H1 (cell line): ENCODE data around the gene ZNF143. TPM values are rescaled to one million over a fixed set of nuclear protein-coding genes. Genes with fewer than 3 reads are reported as not detected.

Experiments used
- CTCF ChIA-PET: fragments of 300-600 bp; sonication (Branson Sonifier 250); formaldehyde crosslinking; loops from one replicate; lab custom pipeline; 2021; ENCODE audit not compliant: partially characterized antibody; lab: Charles Lee
- POLR2A ChIA-PET: fragments of 300-600 bp; sonication (Branson Sonifier 250); formaldehyde crosslinking; loops from one replicate; lab custom pipeline; 2021; ENCODE audit warnings: inconsistent platforms; ENCODE audit not compliant: partially characterized antibody; lab: Charles Lee
- DNase-seq, 2 experiments: peaks; one replicate each; pipeline versions ENCODE4 v3.0.0 to v3.0.0-alpha.2; 2010 to 2022; ENCODE audit warnings: low spot score in 2 of 2, low read depth in 1 of 2, mixed read lengths in 1 of 2
- FAIRE-seq: peaks from 2 replicates; lab custom pipeline; 2011; peaks lifted over from hg19 to GRCh38; lab: Jason Lieb, UNC
- H2AFZ ChIP-seq: 2 replicates; pipeline ENCODE4 v1.8.1; 2012; ENCODE audit warnings: low read length, inconsistent platforms
- H2AK5ac ChIP-seq: 2 replicates; pipeline ENCODE4 v1.6.1; 2013; ENCODE audit warnings: low read depth, low read length
- H2BK120ac ChIP-seq: replicated peaks from 2 replicates; pipeline ENCODE3; 2013; ENCODE audit warnings: low read depth, low read length, inconsistent platforms
- H2BK12ac ChIP-seq: 2 replicates; pipeline ENCODE4 v1.6.1; 2013; ENCODE audit warnings: low read depth, low read length
- H2BK15ac ChIP-seq: 2 replicates; pipeline ENCODE4 v1.6.1; 2013; ENCODE audit warnings: low read length
- H2BK20ac ChIP-seq: 2 replicates; pipeline ENCODE4 v1.6.1; 2013; ENCODE audit warnings: low read length
- H2BK5ac ChIP-seq: 2 replicates; pipeline ENCODE4 v1.6.1; 2013; ENCODE audit warnings: low read depth, low read length
- H3K14ac ChIP-seq: 2 replicates; pipeline ENCODE4 v1.6.1; 2013; ENCODE audit warnings: inconsistent platforms; ENCODE audit not compliant: insufficient read length
- H3K18ac ChIP-seq: 2 replicates; pipeline ENCODE4 v1.6.1; 2013; ENCODE audit warnings: low read length; ENCODE audit errors: extremely low read depth
- H3K23ac ChIP-seq: 2 replicates; pipeline ENCODE4 v1.6.1; 2013; ENCODE audit warnings: inconsistent platforms; ENCODE audit not compliant: insufficient read length
- H3K23me2 ChIP-seq: 2 replicates; pipeline ENCODE4 v1.6.1; 2013; ENCODE audit warnings: low read depth, low read length
- H3K27ac ChIP-seq: 2 replicates; pipeline ENCODE4 v1.6.1; 2011; ENCODE audit warnings: low read depth, low read length, inconsistent platforms
- H3K27me3 ChIP-seq, 4 experiments: replicated peaks in 1 of 4; 1 replicate in 1 of 4; 2 replicates in 3 of 4; pipeline versions ENCODE4 v1.6.1 to v1.8.1; 2011 to 2013; ENCODE audit warnings: low read length in 3 of 4, mild to moderate bottlenecking in 3 of 4, inconsistent platforms in 2 of 4, mixed read lengths in 2 of 4, moderate library complexity in 1 of 4; ENCODE audit not compliant: control insufficient read depth in 3 of 4, insufficient read depth in 3 of 4; ENCODE audit errors: extremely low read depth in 1 of 4
- H3K36me3 ChIP-seq, 4 experiments: 2 replicates each; pipeline versions ENCODE4 v1.6.1 to v1.8.1; 2011 to 2013; ENCODE audit warnings: mild to moderate bottlenecking in 4 of 4, low read length in 3 of 4, moderate library complexity in 2 of 4, control low read depth in 1 of 4, inconsistent platforms in 1 of 4; ENCODE audit not compliant: insufficient read depth in 4 of 4, control insufficient read depth in 2 of 4
- H3K4ac ChIP-seq: replicated peaks from 2 replicates; pipeline ENCODE3; 2013; ENCODE audit warnings: low read length, low read depth, mixed read lengths, inconsistent platforms; ENCODE audit not compliant: insufficient read length
- H3K4me1 ChIP-seq, 4 experiments: replicated peaks in 1 of 4; 1 replicate in 1 of 4; 2 replicates in 3 of 4; pipeline versions ENCODE4 v1.6.1 to v1.8.1; 2011 to 2013; ENCODE audit warnings: low read length in 3 of 4, inconsistent platforms in 2 of 4, mixed read lengths in 1 of 4; ENCODE audit not compliant: insufficient read depth in 4 of 4, control insufficient read depth in 3 of 4
- H3K4me2 ChIP-seq, 2 experiments: 2 replicates each; pipeline versions ENCODE4 v1.6.1 to v1.8.1; 2011 to 2013; ENCODE audit warnings: low read depth in 2 of 2, low read length in 2 of 2, control low read depth in 1 of 2, inconsistent platforms in 1 of 2, mild to moderate bottlenecking in 1 of 2; ENCODE audit not compliant: insufficient read depth in 1 of 2
- H3K4me3 ChIP-seq, 4 experiments: fragments of 200-600, 300-600 bp in 1 of 4; sonication (generic), shearing (Covaris generic), sonication (Bioruptor Twin) in 1 of 4; 2 replicates each; pipeline versions ENCODE4 v1.5.1 to v1.8.1; 2011 to 2016; ENCODE audit warnings: low read length in 4 of 4, low read depth in 3 of 4, control low read depth in 2 of 4, inconsistent platforms in 2 of 4, mild to moderate bottlenecking in 2 of 4, mixed read lengths in 1 of 4, moderate library complexity in 1 of 4; ENCODE audit not compliant: insufficient read depth in 2 of 4; ENCODE audit errors: extremely low read depth in 1 of 4
- H3K56ac ChIP-seq: replicated peaks from 2 replicates; pipeline ENCODE3; 2013; ENCODE audit warnings: low read depth, mild to moderate bottlenecking, mixed read lengths, low read length, inconsistent platforms; ENCODE audit not compliant: insufficient read length
- H3K79me1 ChIP-seq: 2 replicates; pipeline ENCODE4 v1.6.1; 2013; ENCODE audit warnings: low read depth, low read length, control low read depth
- H3K79me2 ChIP-seq, 2 experiments: 2 replicates each; pipeline versions ENCODE4 v1.6.1 to v1.8.1; 2012 to 2013; ENCODE audit warnings: low read length in 2 of 2, mild to moderate bottlenecking in 2 of 2, inconsistent platforms in 1 of 2; ENCODE audit not compliant: insufficient read depth in 2 of 2, control insufficient read depth in 1 of 2
- H3K9ac ChIP-seq, 4 experiments: replicated peaks in 1 of 4; 1 replicate in 1 of 4; 2 replicates in 3 of 4; pipeline versions ENCODE4 v1.6.1 to v1.8.1; 2011 to 2013; ENCODE audit warnings: low read depth in 3 of 4, low read length in 3 of 4, control low read depth in 2 of 4, mild to moderate bottlenecking in 2 of 4, moderate library complexity in 2 of 4, inconsistent platforms in 1 of 4; ENCODE audit errors: extremely low read depth in 1 of 4
- H3K9me3 ChIP-seq, 2 experiments: 2 replicates each; pipeline versions ENCODE4 v1.6.1 to v1.8.1; 2012 to 2013; ENCODE audit warnings: mild to moderate bottlenecking in 2 of 2, moderate library complexity in 2 of 2, control low read depth in 1 of 2, inconsistent platforms in 1 of 2, low read depth in 1 of 2, low read length in 1 of 2, mixed read lengths in 1 of 2; ENCODE audit not compliant: insufficient read depth in 2 of 2
- H4K20me1 ChIP-seq, 2 experiments: replicated peaks in 1 of 2; 2 replicates each; pipeline versions ENCODE3 to v1.8.1; 2011 to 2013; ENCODE audit warnings: inconsistent platforms in 2 of 2, low read length in 2 of 2, mild to moderate bottlenecking in 1 of 2; ENCODE audit not compliant: insufficient read depth in 2 of 2, control insufficient read depth in 1 of 2
- H4K5ac ChIP-seq: 2 replicates; pipeline ENCODE4 v1.6.1; 2013; ENCODE audit warnings: low read length, low read depth, mixed read lengths, inconsistent platforms; ENCODE audit not compliant: insufficient read length
- H4K8ac ChIP-seq: 2 replicates; pipeline ENCODE4 v1.8.0; 2013; ENCODE audit warnings: mild to moderate bottlenecking, moderate library complexity, low read length, inconsistent platforms; ENCODE audit not compliant: insufficient read depth; ENCODE audit errors: extremely low read depth
- H4K91ac ChIP-seq: replicated peaks from 2 replicates; pipeline ENCODE3; 2013; ENCODE audit warnings: low read length, mixed read lengths, inconsistent platforms; ENCODE audit not compliant: insufficient read length
- BACH1 ChIP-seq: IDR thresholded peaks from 2 replicates; pipeline ENCODE4 v1.6.1; 2012; ENCODE audit warnings: low read length, improper control_type of control experiment
- CHD1 ChIP-seq: IDR thresholded peaks from 2 replicates; pipeline ENCODE4 v1.6.1; 2012; ENCODE audit warnings: low read depth, low read length, improper control_type of control experiment
- CREB1 ChIP-seq: IDR thresholded peaks from 2 replicates; pipeline ENCODE4 v1.6.1; 2012; ENCODE audit warnings: inconsistent platforms
- EGR1 ChIP-seq: IDR thresholded peaks from 2 replicates; pipeline ENCODE4 v1.6.1; 2011; ENCODE audit warnings: low read depth, low read length, borderline replicate concordance
- EP300 ChIP-seq, 2 experiments: IDR thresholded peaks; 1 replicate in 1 of 2; 2 replicates in 1 of 2; pipeline ENCODE4 v1.6.1; 2011 to 2012; ENCODE audit warnings: low read depth in 2 of 2, low read length in 2 of 2, mild to moderate bottlenecking in 2 of 2, borderline replicate concordance in 1 of 2, inconsistent platforms in 1 of 2, moderate library complexity in 1 of 2
- JUND ChIP-seq: IDR thresholded peaks from 2 replicates; pipeline ENCODE4 v1.6.1; 2011; ENCODE audit warnings: mild to moderate bottlenecking, improper control_type of control experiment, low read length
- RXRA ChIP-seq: IDR thresholded peaks from 2 replicates; pipeline ENCODE4 v1.6.1; 2011; ENCODE audit warnings: low read depth, mild to moderate bottlenecking, low read length, moderate library complexity; ENCODE audit not compliant: insufficient read depth
- SRF ChIP-seq: IDR thresholded peaks from 2 replicates; pipeline ENCODE4 v1.6.1; 2011; ENCODE audit warnings: mild to moderate bottlenecking, low read depth, low read length, moderate library complexity
- ZNF274 ChIP-seq: IDR thresholded peaks from 2 replicates; pipeline ENCODE4 v1.7.0; 2012; ENCODE audit warnings: low read length, borderline replicate concordance; ENCODE audit errors: extremely low read depth
- WGBS, 2 experiments: shearing (Covaris generic) in 1 of 2; methylation state at CpG; one replicate each; pipeline versions ENCODE4 v1.1.6 to v1.1.7; 2013 to 2015; ENCODE audit warnings: low lambda C conversion rate in 2 of 2, mixed read lengths in 2 of 2, inconsistent platforms in 1 of 2, low coverage in 1 of 2, missing lambda C conversion rate in 1 of 2; ENCODE audit not compliant: insufficient replicate concordance in 2 of 2, insufficient coverage in 1 of 2, insufficient read length in 1 of 2; ENCODE audit errors: extremely low coverage in 1 of 2, missing lambda C conversion rate in 1 of 2; 5-methylcytosine and 5-hydroxymethylcytosine counted together
- polyA plus RNA-seq, 7 experiments: library from polyadenylated mRNA; depleted of rRNA in 3 of 7; stranded (reverse) in 5 of 7; unstranded in 2 of 7; fragments of >200 nt in 5 of 7; fragments of 200-250 nt in 2 of 7; gene quantifications; 1 replicate in 5 of 7; 2 replicates in 1 of 7; 4 replicates in 1 of 7; pipeline versions ENCODE4 v1.2.1 to v1.2.3, GENCODE V29; 2011 to 2013; ENCODE audit warnings: missing spikeins in 2 of 7, mixed read lengths in 2 of 7
- total RNA-seq: library from RNA; stranded (reverse); fragmentation: NEBNext Ultra II Directional; extraction: Animal tissue kit (Norgen Biotek cat#: 25700); gene quantifications from 2 replicates; pipeline ENCODE4 v1.2.1, GENCODE V29; 2021

ZNF143 gene
- total and polyA plus RNA-seq, 2 of the 8 experiments (the other 6 are each of a cell fraction or from before 2014, with no cell fraction given), result 43.0 to 69.2 TPM

GRCh38 chr11:9479899-9480298 is 19.1 kb downstream of the ZNF143 start:
- Histone ChIP-seq H3K9me3 (no peaks in the 10 kb centered on the region), H3K4me2 (no peak overlapping the region), H3K14ac (no peak overlapping the region), H2BK12ac (no peak overlapping the region), H3K23ac (no peak overlapping the region), H4K20me1 (peaks cover 0 to 2% of the 10 kb centered on the region in 2 experiments), H3K27me3 (no peaks in the 10 kb centered on the region), H3K79me2 (no peaks in the 10 kb centered on the region), H3K4me3 (no peak overlapping the region), H2BK20ac (no peak overlapping the region), H3K4me1 (no peaks in the 10 kb centered on the region), H2BK15ac (no peak overlapping the region), H4K5ac (no peak overlapping the region), H3K36me3 (peaks cover 10 to 59% (median 32%) of the 10 kb centered on the region in 4 experiments), H3K56ac (no peak overlapping the region), H3K79me1 (no peaks in the 10 kb centered on the region), H2AK5ac (no peak overlapping the region), H3K23me2 (no peaks in the 10 kb centered on the region; the same call in 1 of the 2 replicates), H3K9ac (no peak overlapping the region), H3K27ac (no peak overlapping the region), H4K91ac (no peak overlapping the region), H4K8ac (no peak overlapping the region), H3K4ac (no peak overlapping the region), H2AFZ (no peak overlapping the region), H2BK120ac (no peak overlapping the region), H3K18ac (no peak overlapping the region), H2BK5ac (no peak overlapping the region)
- DNase-seq (no peak), FAIRE-seq (no peak)
- POLR2A ChIA-PET, result interaction anchor here (2.3 kb wide), 1 partner anchor 20 kb away, joined by 10 read pairs; the partner anchor contains the start of gene ZNF143
- TF ChIP-seq EP300 (IDR thresholded peaks at IDR 0.05; ENCODE audit: borderline replicate concordance in 1 of 2, low read depth in 2 of 2, low read length in 2 of 2) (no peak), SRF (no peak), EGR1 (no peak), CHD1 (no peak), JUND (no peak), BACH1 (no peak), ZNF274 (no peak), RXRA (no peak), CREB1 (no peak)
- WGBS, 2 experiments, result 87% methylated on average over 2 of the region's 2 CpGs; no CpG with 5 or more reads in 1 of the 2 experiments
- CTCF ChIA-PET, result interaction anchor here (1.0 to 1.2 kb wide), 3 partner anchors 24 to 47 kb away, joined by 3 to 4 read pairs (median 3); no protein-coding TSS in a partner anchor
